PC-9 (cell line): ENCODE measurements around the gene SLC52A1.

Experiments
- EZH2 ChIP-seq: fragments of 200-600 bp; sonication (generic); IDR thresholded peaks from 2 replicates; pipeline ENCODE4 v1.8.0; 2017; ENCODE audit warnings: antibody characterized with exemption, low read depth
- TF ChIP-seq, protein P1 (sequence below): fragments of 200-600 bp; sonication (generic); conservative IDR thresholded peaks from 2 replicates; pipeline ENCODE4 v1.6.1; 2017; ENCODE audit warnings: mixed run types, antibody characterized with exemption, mild to moderate bottlenecking, moderate library complexity

DNA sequence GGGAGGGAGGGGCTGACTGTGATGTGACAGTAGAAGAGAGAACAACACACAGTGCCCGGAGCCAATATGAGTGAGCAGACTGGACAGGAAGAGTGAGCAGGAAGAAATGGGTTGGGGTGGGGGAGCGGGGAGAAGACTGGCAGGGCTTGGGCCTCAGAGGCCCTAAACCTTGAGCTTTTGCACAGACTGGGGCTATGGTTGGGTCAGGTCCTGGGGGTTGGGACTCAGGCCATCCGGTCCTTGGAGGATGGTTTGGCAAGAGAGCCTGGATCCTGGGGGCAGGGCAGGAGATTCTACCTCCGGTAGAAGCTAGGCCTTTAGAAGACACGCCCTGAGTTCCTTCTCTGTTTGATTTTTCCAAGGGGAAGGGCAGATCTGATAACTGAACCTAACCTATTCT lies 48.8 kb downstream of the SLC52A1 start:
- TF ChIP-seq, protein P1, sequence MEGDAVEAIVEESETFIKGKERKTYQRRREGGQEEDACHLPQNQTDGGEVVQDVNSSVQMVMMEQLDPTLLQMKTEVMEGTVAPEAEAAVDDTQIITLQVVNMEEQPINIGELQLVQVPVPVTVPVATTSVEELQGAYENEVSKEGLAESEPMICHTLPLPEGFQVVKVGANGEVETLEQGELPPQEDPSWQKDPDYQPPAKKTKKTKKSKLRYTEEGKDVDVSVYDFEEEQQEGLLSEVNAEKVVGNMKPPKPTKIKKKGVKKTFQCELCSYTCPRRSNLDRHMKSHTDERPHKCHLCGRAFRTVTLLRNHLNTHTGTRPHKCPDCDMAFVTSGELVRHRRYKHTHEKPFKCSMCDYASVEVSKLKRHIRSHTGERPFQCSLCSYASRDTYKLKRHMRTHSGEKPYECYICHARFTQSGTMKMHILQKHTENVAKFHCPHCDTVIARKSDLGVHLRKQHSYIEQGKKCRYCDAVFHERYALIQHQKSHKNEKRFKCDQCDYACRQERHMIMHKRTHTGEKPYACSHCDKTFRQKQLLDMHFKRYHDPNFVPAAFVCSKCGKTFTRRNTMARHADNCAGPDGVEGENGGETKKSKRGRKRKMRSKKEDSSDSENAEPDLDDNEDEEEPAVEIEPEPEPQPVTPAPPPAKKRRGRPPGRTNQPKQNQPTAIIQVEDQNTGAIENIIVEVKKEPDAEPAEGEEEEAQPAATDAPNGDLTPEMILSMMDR: no peak
- no peak for TF ChIP-seq EZH2
